ENCODE measurements around the gene LPXN.

The LPXN gene

GRCh38 chr11:58575377-58576020 lies at the start of gene LPXN:
Gene LPXN (minus strand): TSS chr11:58575856. CDS start chr11:58575772, 84 bp downstream.
- peak in 1 of 3 donors; percentile 19 for DNase-seq (ENCODE audit: low read depth in 3 of 3)

GRCh38 chr11:58625086-58625485 lies 49.4 kb upstream of the LPXN start:
- no peak for DNase-seq (ENCODE audit: low read depth in 3 of 3)

- DNase-seq (ENCODE audit: low read depth in 3 of 3) = no peak
Observed at GRCh38 chr11:58622344-58622743, 46.7 kb upstream of the LPXN start, which contains the start of gene CNTF. Gene CNTF (plus strand): TSS chr11:58622665. CDS start chr11:58622753, 88 bp downstream.

- DNase-seq (ENCODE audit: low read depth in 3 of 3) = no peak
Observed at GRCh38 chr11:58621586-58622262, 46.1 kb upstream of the LPXN start.

GRCh38 chr11:58617976-58618557 lies 42.4 kb upstream of the LPXN start:
- DNase-seq (ENCODE audit: low read depth in 3 of 3) = no peak

GRCh38 chr11:58616594-58616993 lies 40.9 kb upstream of the LPXN start:
- no peak for DNase-seq (ENCODE audit: low read depth in 3 of 3)

- DNase-seq (ENCODE audit: low read depth in 3 of 3) = no peak
Observed at GRCh38 chr11:58615559-58615958, 39.9 kb upstream of the LPXN start.

- no peak for DNase-seq (ENCODE audit: low read depth in 3 of 3)
Observed at GRCh38 chr11:58613228-58613627, 37.6 kb upstream of the LPXN start.

- DNase-seq (ENCODE audit: low read depth in 3 of 3) = no peak
Observed at GRCh38 chr11:58609723-58610122, 34.1 kb upstream of the LPXN start.

GRCh38 chr11:58608331-58608730 lies 32.7 kb upstream of the LPXN start:
- no peak for DNase-seq (ENCODE audit: low read depth in 3 of 3)

GRCh38 chr11:58606930-58607714 lies 31.5 kb upstream of the LPXN start:
- no peak for DNase-seq (ENCODE audit: low read depth in 3 of 3)

GRCh38 chr11:58600510-58600909 lies 24.9 kb upstream of the LPXN start:
- no peak for DNase-seq (ENCODE audit: low read depth in 3 of 3)

GRCh38 chr11:58597486-58598144 lies 22.0 kb upstream of the LPXN start:
- no peak for DNase-seq (ENCODE audit: low read depth in 3 of 3)

- DNase-seq (ENCODE audit: low read depth in 3 of 3) = no peak
Observed at GRCh38 chr11:58596621-58597020, 21.0 kb upstream of the LPXN start.

GRCh38 chr11:58594826-58595225 lies 19.2 kb upstream of the LPXN start:
- no peak for DNase-seq (ENCODE audit: low read depth in 3 of 3)

GRCh38 chr11:58592760-58593472 lies 17.3 kb upstream of the LPXN start:
- DNase-seq (ENCODE audit: low read depth in 3 of 3) = peak in 2 of 3 donors; percentile 40 to 64

- no peak for DNase-seq (ENCODE audit: low read depth in 3 of 3)
Observed at GRCh38 chr11:58591659-58592058, 16.0 kb upstream of the LPXN start.

GRCh38 chr11:58586998-58587397 lies 11.3 kb upstream of the LPXN start:
- no peak for DNase-seq (ENCODE audit: low read depth in 3 of 3)

- no peak for DNase-seq (ENCODE audit: low read depth in 3 of 3)
Observed at GRCh38 chr11:58582437-58582836, 6.8 kb upstream of the LPXN start.

- no peak for DNase-seq (ENCODE audit: low read depth in 3 of 3)
Observed at GRCh38 chr11:58580311-58580710, 4.7 kb upstream of the LPXN start.

All from stimulated activated CD4-positive, alpha-beta T cell treated with anti-CD3 and anti-CD28 coated beads, TNF-alpha, amount 100 ng/mL, for 48 hours (primary cell).